ENCODE results near the gene UGCG. TPM values are rescaled to one million over a fixed set of nuclear protein-coding genes. Genes with fewer than 3 reads are reported as not detected.
"Not testable (repeated sequence)": the region's sequence is repeated elsewhere in the genome, so short reads cannot be mapped to it uniquely, and the experiment has no call there.

UGCG gene
- total RNA-seq, 1 donor from 2014 or later: 22.4 TPM

DNA sequence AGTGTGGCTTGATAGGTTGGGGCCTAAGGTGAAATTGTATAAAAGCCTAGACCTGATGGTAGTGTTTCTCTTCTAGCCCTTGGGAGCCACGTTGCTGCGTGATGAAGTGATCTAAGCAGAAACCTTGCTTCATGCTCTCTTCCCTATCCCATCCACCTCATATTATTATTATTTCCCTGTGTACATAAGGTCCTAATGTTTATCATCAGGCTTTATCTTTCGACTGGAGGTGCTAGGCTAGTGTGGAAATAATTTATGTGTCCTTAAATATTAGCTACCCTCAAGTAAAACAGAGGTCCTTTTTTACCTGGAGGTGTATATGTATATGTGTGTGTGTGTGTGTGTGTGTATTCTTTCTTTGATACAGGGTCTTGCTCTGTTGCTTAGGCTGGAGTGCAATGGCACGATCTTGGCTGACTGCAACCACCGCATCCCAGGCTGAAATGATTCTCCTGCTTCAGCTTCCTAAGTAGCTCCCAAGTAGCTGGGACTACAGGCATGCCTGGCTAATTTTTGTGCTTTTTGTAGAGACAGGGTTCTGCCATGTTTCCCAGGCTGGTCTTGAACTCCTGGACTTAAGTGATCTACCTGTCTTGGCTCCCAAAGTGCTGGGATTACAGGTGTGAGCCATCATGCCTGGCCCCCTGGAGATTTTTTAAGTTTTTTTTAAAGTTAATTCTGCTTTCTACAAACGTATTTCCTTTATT, 3.7 kb downstream of the UGCG start:
- H3K4me1 Mint-ChIP-seq: peaks cover 26% of the 10 kb centered on the region
- intact Hi-C loops (cut with micrococcal nuclease): no loop called here

GRCh38 chr9:111900858-111901612, 4.4 kb downstream of the UGCG start:
- intact Hi-C loops (cut with micrococcal nuclease): no loop called here
- H3K36me3 Mint-ChIP-seq (ENCODE audit: low read depth): peaks cover 3% of the 10 kb centered on the region
- H3K4me3 Mint-ChIP-seq: no peak overlapping the region
- no peak for DNase-seq
- H3K27ac Mint-ChIP-seq: no peak overlapping the region
- no peaks in the 10 kb centered on the region for H3K27me3 Mint-ChIP-seq
- H3K4me1 Mint-ChIP-seq: peaks cover 23% of the 10 kb centered on the region
- no peaks in the 10 kb centered on the region for H3K9me3 Mint-ChIP-seq

More for the DNA sequence above, 3.7 kb downstream of the UGCG start:
- no peak for DNase-seq
- no peak overlapping the region for H3K27ac Mint-ChIP-seq
- H3K9me3 Mint-ChIP-seq: no peaks in the 10 kb centered on the region
- H3K36me3 Mint-ChIP-seq (ENCODE audit: low read depth): peaks cover 3% of the 10 kb centered on the region
- H3K27me3 Mint-ChIP-seq: no peaks in the 10 kb centered on the region
- no peak overlapping the region for H3K4me3 Mint-ChIP-seq

DNA sequence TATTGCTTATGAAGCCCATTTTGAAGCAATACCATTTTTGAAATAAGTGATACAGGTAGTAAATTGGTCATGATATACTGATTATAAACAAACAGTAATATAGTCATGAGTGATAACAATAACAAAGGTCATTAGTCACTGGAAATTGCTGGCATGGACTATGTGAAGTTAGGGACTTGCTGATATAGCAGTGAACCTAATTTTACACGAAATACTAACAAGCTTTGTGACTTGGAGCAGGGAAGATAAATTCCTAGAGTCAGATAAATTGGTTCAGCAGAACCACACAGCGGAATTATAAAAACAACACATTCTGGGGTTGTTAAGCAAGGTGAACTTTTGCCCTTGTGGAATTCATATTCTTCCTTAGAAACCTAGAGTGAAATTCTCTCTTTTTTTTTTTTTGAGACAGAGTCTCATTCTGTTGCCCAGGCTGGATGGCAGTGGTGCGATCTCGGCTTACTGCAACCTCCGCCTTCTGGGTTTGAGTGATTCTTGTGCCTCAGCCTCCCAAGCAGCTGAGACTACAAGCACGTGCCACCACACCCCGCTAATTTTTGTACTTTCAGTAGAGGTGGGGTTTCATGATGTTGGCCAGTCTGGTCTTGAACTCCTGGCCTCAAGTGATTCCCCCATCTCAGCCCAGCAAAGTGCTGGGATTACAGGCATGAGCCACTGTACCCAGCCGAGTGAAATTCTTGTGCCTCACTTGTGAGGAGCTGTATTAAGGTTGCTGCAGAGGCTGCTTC, 6.0 kb downstream of the UGCG start:
- H3K27ac Mint-ChIP-seq: no peak overlapping the region
- H3K4me1 Mint-ChIP-seq: peaks cover 24% of the 10 kb centered on the region
- DNase-seq: no peak
- no peaks in the 10 kb centered on the region for H3K27me3 Mint-ChIP-seq
- intact Hi-C loops (cut with micrococcal nuclease): no loop called here
- H3K4me3 Mint-ChIP-seq: no peak overlapping the region
- H3K36me3 Mint-ChIP-seq (ENCODE audit: low read depth): peaks cover 9% of the 10 kb centered on the region
- no peaks in the 10 kb centered on the region for H3K9me3 Mint-ChIP-seq

DNA sequence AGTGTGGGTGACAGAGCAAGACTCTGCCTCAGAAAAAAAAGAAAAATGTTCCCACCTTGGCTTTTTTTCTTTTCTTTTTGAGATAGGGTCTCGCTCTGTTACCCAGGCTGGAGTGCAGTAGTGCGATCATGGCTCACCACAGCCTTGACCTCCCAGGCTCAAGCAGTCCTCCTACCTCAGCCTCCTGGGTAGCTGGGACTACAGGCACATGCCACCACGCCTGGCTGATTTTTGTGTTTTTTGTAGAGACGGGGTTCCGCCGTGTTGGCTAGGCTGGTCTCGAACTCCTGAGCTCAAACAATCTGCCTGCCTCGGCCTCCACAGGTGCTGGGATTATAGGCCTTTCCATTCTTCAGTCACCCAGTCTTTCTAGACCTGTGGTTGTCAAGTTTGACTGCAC, 6.9 kb downstream of the UGCG start:
- intact Hi-C loops (cut with micrococcal nuclease); H3K27me3 Mint-ChIP-seq; H3K27ac Mint-ChIP-seq; DNase-seq; H3K9me3 Mint-ChIP-seq; H3K4me3 Mint-ChIP-seq: not testable (repeated sequence)
- Mint-ChIP-seq H3K36me3 (ENCODE audit: low read depth) (peaks cover 11% of the 10 kb centered on the region), H3K4me1 (peaks cover 32% of the 10 kb centered on the region)

GRCh38 chr9:111904026-111904425, 7.4 kb downstream of the UGCG start:
- Mint-ChIP-seq H3K4me1 (peaks cover 33% of the 10 kb centered on the region), H3K27me3 (no peaks in the 10 kb centered on the region), H3K36me3 (ENCODE audit: low read depth) (peaks cover 12% of the 10 kb centered on the region), H3K27ac (no peak overlapping the region), H3K9me3 (no peaks in the 10 kb centered on the region), H3K4me3 (no peak overlapping the region)
- DNase-seq: no peak
- intact Hi-C loops (cut with micrococcal nuclease): no loop called here

- no peak overlapping the region for H3K4me3 Mint-ChIP-seq
- intact Hi-C loops (cut with micrococcal nuclease): no loop called here
These were observed 8.3 kb downstream of the UGCG start for GRCh38 chr9:111904891-111905291.

GRCh38 chr9:111907147-111907546, 10.5 kb downstream of the UGCG start:
- Mint-ChIP-seq H3K27me3 (no peaks in the 10 kb centered on the region), H3K27ac (no peak overlapping the region), H3K9me3 (no peaks in the 10 kb centered on the region), H3K4me3 (no peak overlapping the region), H3K36me3 (ENCODE audit: low read depth) (peaks cover 15% of the 10 kb centered on the region), H3K4me1 (peaks cover 45% of the 10 kb centered on the region)
- no peak for DNase-seq
- intact Hi-C loops (cut with micrococcal nuclease): no loop called here

More at GRCh38 chr9:111904891-111905291, 8.3 kb downstream of the UGCG start:
- no peaks in the 10 kb centered on the region for H3K27me3 Mint-ChIP-seq
- H3K27ac Mint-ChIP-seq: peak overlapping the region; percentile 45
- no peaks in the 10 kb centered on the region for H3K9me3 Mint-ChIP-seq
- H3K36me3 Mint-ChIP-seq (ENCODE audit: low read depth): peaks cover 15% of the 10 kb centered on the region
- peaks cover 34% of the 10 kb centered on the region for H3K4me1 Mint-ChIP-seq
- DNase-seq: no peak

DNA sequence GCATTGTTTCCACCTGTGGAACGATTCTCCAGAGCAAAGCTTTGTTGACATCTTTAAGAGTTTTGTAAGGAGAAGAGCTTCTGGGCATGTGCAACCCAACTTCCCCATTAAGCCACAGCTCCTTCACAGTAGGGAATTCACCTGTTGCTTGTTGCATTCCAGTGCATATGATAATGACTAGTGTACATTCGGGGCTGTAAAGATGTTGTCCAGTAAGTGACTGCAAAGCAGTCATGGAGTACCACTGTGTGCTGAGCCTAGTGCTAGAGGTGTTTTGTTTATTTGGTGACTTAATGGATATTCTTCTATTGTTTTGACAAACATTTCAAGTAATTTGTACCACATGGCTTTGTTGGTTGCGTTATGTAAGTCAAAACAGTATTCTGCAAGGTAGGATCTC, 12.8 kb downstream of the UGCG start:
- Mint-ChIP-seq H3K27me3 (no peaks in the 10 kb centered on the region), H3K4me1 (peaks cover 52% of the 10 kb centered on the region), H3K36me3 (ENCODE audit: low read depth) (peaks cover 20% of the 10 kb centered on the region), H3K27ac (peak overlapping the region; percentile 17), H3K4me3 (no peak overlapping the region), H3K9me3 (no peaks in the 10 kb centered on the region)
- intact Hi-C loops (cut with micrococcal nuclease): no loop called here
- DNase-seq: no peak

GRCh38 chr9:111910428-111910827, 13.8 kb downstream of the UGCG start:
- H3K27ac Mint-ChIP-seq: peak overlapping the region; percentile 2
- peak overlapping the region; percentile 0 for H3K4me3 Mint-ChIP-seq
- H3K27me3 Mint-ChIP-seq: no peaks in the 10 kb centered on the region
- no peak for DNase-seq
- no peaks in the 10 kb centered on the region for H3K9me3 Mint-ChIP-seq
- H3K4me1 Mint-ChIP-seq: peaks cover 54% of the 10 kb centered on the region
- peaks cover 18% of the 10 kb centered on the region for H3K36me3 Mint-ChIP-seq (ENCODE audit: low read depth)
- intact Hi-C loops (cut with micrococcal nuclease): loop anchor here (1.0 kb wide), 1 partner anchor 13 kb away; no protein-coding TSS in a partner anchor

DNA sequence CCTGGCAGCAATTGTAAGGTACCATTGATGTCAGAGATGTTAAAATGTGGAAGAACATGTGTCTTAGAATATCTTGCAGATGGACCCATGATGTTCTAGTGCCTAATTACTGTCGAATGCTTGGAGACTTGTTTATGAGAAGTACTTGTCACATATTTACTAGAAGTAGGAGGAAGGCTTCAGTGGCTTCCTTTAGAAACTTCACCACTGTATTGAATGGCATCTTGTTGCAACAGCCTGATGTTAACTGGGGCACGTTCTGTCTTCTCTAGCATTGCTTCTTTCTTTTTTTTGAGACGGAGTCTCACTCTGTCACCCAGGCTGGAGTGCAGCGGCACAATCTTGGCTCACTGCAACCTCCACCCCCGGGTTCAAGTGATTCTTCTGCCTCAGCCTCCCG, 16.5 kb downstream of the UGCG start:
- DNase-seq: no peak
- Mint-ChIP-seq H3K4me3 (peak overlapping the region; percentile 4), H3K4me1 (peaks cover 58% of the 10 kb centered on the region), H3K27me3 (no peaks in the 10 kb centered on the region), H3K9me3 (no peaks in the 10 kb centered on the region), H3K36me3 (ENCODE audit: low read depth) (peaks cover 24% of the 10 kb centered on the region), H3K27ac (no peak overlapping the region)
- intact Hi-C loops (cut with micrococcal nuclease): no loop called here

DNA sequence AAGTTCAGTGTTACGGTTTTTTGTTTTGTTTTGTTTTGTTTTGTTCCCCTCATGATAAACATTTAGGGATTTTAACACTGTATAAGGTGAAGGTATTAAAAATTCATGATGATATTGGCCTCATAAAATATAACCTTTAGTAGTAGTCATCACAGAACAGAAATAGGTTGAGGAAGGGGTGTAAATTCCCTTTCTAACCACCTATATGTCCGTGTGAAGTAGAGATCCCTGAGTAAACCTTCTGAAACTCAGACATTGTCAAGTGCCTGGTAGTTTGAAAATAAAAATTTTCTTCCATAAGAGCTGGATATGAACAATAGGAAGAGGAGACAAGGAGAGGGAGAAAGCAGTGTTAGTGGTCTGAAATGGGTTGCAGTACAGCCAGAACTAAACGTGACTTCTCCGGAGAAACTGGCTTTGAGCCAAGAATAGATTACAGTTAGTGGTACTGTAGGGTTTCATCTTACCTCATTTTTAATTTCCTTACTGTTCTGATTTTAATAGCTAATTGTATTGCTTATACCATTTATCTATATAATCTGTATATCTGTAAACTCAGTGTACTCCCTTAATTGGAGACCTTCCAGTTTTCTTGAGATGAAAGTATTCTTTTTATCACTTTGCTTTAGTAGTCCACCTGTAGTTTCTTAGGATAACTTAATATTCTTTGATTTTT, 18.3 kb downstream of the UGCG start:
- no peaks in the 10 kb centered on the region for H3K9me3 Mint-ChIP-seq
- peaks cover 50% of the 10 kb centered on the region for H3K4me1 Mint-ChIP-seq
- peak overlapping the region; percentile 61 for H3K4me3 Mint-ChIP-seq
- intact Hi-C loops (cut with micrococcal nuclease): loop anchor here (1.0 to 5.0 kb wide), 6 partner anchors 23 to 837 kb away; partner anchors contain the start of gene SNX30
- H3K27ac Mint-ChIP-seq: peak overlapping the region; percentile 87
- no peaks in the 10 kb centered on the region for H3K27me3 Mint-ChIP-seq
- DNase-seq: no peak
- H3K36me3 Mint-ChIP-seq (ENCODE audit: low read depth): peaks cover 31% of the 10 kb centered on the region

GRCh38 chr9:111915425-111915758, 18.8 kb downstream of the UGCG start:
- peak overlapping the region; percentile 87 for H3K27ac Mint-ChIP-seq
- intact Hi-C loops (cut with micrococcal nuclease): loop anchor here (1.0 to 5.0 kb wide), 6 partner anchors 23 to 837 kb away; partner anchors contain the start of gene SNX30
- peaks cover 35% of the 10 kb centered on the region for H3K36me3 Mint-ChIP-seq (ENCODE audit: low read depth)
- DNase-seq: no peak
- no peaks in the 10 kb centered on the region for H3K9me3 Mint-ChIP-seq
- H3K4me3 Mint-ChIP-seq: peak overlapping the region; percentile 61
- H3K27me3 Mint-ChIP-seq: no peaks in the 10 kb centered on the region
- peaks cover 45% of the 10 kb centered on the region for H3K4me1 Mint-ChIP-seq

- Mint-ChIP-seq H3K9me3 (no peaks in the 10 kb centered on the region), H3K4me3 (peak overlapping the region; percentile 3), H3K27ac (peak overlapping the region; percentile 89), H3K27me3 (no peaks in the 10 kb centered on the region), H3K4me1 (peaks cover 38% of the 10 kb centered on the region), H3K36me3 (ENCODE audit: low read depth) (peaks cover 36% of the 10 kb centered on the region)
- intact Hi-C loops (cut with micrococcal nuclease): loop anchor here (1.0 to 5.0 kb wide), 8 partner anchors 18 to 836 kb away; partner anchors contain the start of gene SNX30
- peak; percentile 74 for DNase-seq
These were observed 19.6 kb downstream of the UGCG start for GRCh38 chr9:111916234-111916645.

Data from activated CD4-positive, alpha-beta T cell treated with anti-CD3 and anti-CD28 coated beads, Interleukin-2, amount 10 ng/mL, durations not matched to agents 24 days and 14 days (primary cell).